Ureter (tissue), 1 donor: ENCODE data around the gene ABLIM2. TPM values are rescaled to one million over a fixed set of nuclear protein-coding genes. Genes with fewer than 3 reads are reported as not detected.

Experiments
- DNase-seq: peaks from one replicate; pipeline ENCODE4 v3.0.0-alpha.2; 2020; ENCODE audit warnings: low spot score
- total RNA-seq: library from RNA; stranded (reverse); gene quantifications from one replicate; pipeline ENCODE4 v1.2.4, GENCODE V29; 2023
- donor health status: DM: yes; HTN: yes; CAD: no.

The ABLIM2 gene
- total RNA-seq, 1 donor from 2014 or later: 8.5 TPM

- no peak for DNase-seq
Observed at GRCh38 chr4:8104491-8105305, 53.9 kb downstream of the ABLIM2 start.

GRCh38 chr4:8103421-8104390 lies 54.9 kb downstream of the ABLIM2 start:
- DNase-seq: no peak

- DNase-seq: no peak
Observed at GRCh38 chr4:8102831-8103230, 55.8 kb downstream of the ABLIM2 start.

DNA sequence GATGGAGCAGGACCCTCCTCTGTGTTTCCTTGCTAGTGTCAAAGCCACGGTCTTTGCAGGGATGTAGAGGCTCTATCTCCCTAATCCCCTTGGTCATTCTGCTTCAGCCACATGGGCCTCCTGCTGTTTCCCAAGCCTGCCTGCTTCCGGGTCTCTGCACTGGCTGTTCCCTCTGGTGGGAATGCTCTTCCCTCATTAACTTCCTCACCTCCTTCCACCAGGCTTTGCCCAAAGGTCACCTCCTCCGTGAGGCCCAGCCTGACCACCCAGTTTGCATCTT lies 56.6 kb downstream of the ABLIM2 start:
- no peak for DNase-seq

DNA sequence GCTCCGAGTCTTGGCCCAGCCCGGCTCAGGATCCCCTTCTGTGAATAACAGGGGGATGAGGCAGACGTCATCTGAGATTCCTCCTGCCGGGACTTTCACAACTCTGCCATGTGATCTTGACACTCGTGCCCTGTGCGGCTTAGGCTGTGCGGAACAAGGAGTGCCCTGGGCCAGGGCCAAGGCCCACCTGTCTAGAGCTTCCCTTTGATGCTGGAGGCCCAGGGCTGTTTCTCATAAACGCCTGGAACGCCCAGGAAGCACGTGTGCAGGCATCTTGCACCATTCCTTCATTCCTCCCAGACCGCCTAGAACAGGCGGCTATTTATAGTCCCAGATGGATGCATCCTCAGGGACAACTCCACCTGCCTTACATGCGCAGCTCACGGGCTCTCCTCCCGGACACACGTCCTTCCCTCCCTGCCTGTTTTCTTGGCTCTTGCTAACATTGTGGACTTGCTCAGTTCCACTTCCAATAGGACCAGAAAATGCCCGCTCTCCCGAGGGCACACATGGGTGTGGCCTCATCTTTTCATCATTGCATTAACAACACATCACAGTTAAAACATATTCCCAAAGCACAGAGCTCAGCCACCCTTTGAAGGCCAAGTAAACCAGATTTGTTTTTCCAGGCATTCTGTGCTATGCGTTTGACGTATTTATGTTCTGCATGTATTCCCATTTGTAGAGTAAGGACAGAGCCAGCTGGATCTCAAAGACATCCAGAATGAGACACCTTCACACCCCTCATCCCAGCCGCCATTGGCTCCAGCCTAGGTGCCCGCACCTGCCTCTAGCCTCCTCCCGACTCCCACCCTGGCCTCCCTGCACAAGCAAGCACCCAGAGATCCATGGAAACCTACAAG lies 57.2 kb downstream of the ABLIM2 start:
- no peak for DNase-seq

DNA sequence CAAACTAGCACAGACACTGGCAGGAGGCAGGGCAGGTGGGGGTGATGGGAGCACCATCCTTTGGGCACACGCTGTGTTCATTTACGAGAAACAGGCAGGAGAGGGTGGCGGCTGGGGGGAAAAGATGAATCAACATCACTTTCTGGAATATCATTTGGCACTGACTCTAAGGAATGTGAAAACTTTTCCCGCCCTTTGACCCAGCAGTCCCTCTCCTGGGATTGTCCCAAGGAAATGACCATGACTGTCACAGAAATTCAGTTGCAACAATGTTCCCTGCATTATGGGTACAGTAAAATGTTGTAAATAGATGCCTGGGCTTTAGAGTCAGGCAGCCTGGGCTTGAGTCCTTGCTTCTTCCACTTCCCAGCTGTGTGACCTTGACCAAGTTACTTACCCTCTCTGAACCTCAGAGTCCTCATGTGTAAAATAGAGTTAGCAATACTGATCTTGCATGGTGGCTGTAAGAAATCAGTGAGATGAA lies 58.6 kb downstream of the ABLIM2 start:
- no peak for DNase-seq

- no peak for DNase-seq
Observed at GRCh38 chr4:8098506-8098905, 60.1 kb downstream of the ABLIM2 start.

DNA sequence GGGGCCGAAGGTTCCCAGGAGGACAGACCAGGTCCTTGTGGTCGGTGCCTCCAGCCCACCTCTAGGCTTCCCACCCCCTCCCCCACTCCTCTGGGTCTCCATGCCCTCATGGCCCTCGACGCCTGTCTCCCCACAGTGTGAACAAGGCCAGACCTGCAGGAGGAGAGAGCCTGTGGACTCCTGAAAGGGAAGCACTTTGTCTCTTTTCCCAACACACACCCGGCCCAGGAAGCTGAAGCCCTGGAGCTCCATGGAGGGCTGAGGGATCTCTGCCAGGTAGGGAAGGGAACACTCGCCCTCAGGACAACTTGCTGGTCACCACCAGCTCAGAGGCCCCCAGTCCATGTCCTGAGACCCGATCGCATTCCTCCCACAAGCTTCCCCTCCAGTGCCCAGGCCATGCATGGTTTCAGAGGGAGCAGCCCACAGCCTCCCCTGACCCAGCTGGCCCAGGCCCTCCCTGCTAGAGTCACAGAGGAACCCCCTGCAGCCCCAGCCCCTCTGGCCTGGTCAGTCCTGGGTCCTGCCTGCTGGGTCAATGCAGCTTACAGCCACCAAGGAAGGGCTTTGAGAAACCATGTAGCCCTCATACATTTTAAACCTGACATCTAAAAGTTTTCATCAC lies 60.8 kb downstream of the ABLIM2 start:
- no peak for DNase-seq

GRCh38 chr4:8097141-8097541 lies 61.5 kb downstream of the ABLIM2 start:
- no peak for DNase-seq

- DNase-seq: no peak
Observed at GRCh38 chr4:8096690-8097061, 61.9 kb downstream of the ABLIM2 start.

DNA sequence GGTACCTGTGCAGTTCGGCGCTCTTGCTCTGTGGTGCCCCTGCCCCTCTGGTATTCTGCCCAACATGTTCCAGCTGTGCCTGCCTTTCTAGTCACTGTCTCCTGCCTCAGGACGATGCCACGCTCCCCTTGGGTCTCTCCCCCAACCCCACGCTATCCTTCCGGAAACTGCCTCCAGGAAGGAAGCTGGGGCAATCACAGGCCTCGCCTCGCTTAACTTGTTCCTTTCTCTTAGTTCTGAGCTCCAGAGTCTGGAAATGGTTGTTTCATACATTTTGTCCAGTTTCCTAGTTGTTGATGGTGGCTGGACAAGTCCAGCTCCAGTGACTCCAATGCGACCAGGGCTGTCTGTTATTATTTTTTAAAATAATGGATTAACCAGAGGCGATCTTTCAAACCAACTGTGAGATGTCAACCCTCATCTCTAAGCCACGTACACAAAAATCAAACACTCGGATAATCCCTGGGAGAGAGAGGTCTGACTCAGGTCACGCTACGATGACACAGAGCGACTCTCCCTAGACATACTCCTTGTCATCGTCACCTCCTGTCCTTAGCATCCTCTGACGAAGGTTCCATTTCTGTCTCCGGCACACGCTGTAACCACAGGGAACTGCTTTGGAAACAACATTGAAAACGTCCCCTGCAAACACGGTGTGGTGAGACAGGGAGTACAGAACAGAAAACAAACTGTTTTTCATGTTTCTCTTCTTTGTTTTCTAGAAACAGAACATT lies 62.5 kb downstream of the ABLIM2 start:
- DNase-seq: no peak

- no peak for DNase-seq
Observed at GRCh38 chr4:8093587-8094274, 64.9 kb downstream of the ABLIM2 start.

- DNase-seq: no peak
Observed at GRCh38 chr4:8092282-8092681, 66.3 kb downstream of the ABLIM2 start.

GRCh38 chr4:8090744-8091301 lies 67.8 kb downstream of the ABLIM2 start:
- no peak for DNase-seq

DNA sequence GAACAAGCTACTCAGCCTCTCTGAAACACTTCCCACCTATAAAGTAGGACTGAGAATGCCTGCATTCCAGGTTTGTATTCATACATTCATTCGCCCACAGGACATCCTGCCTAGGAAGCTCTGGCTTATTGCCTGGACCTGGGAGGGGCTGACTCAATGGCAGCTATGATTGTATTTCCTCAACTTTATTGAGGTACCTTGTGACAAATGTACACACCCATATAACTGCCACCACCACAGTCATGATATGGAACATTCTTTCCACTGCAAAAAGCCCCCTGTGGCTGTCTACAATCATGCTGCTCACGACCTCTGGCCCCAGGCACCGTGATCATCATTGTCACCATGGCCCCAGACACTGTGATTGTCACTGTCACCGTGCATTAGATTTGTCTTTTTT lies 68.3 kb downstream of the ABLIM2 start:
- no peak for DNase-seq

- no peak for DNase-seq
Observed at GRCh38 chr4:8089862-8090261, 68.8 kb downstream of the ABLIM2 start.

DNA sequence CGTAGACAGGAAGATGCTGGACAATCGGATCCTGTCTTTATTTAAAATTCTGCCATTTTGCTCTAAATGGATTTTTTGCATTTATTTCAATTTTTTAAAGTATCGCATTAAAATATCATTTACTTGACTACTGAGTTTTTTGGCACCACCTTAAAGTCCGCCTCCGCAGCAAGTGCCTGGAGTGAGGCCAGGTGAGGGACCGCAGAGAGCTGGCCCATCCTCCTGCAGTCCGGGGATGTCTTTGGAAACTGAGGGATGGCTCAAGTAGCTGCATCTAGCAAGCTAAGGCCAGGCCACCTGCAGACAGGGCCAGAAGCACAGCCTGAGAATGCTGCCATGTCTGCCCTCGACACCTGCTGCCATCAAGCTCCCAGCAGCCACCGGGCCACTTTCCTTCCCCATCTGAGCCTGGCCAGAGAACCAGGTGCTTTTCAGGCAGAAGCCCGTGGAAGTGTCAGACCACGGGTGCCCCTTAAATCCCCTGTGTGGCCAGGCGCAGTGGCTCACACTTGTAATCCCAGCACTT lies 69.6 kb downstream of the ABLIM2 start:
- DNase-seq: no peak

DNA sequence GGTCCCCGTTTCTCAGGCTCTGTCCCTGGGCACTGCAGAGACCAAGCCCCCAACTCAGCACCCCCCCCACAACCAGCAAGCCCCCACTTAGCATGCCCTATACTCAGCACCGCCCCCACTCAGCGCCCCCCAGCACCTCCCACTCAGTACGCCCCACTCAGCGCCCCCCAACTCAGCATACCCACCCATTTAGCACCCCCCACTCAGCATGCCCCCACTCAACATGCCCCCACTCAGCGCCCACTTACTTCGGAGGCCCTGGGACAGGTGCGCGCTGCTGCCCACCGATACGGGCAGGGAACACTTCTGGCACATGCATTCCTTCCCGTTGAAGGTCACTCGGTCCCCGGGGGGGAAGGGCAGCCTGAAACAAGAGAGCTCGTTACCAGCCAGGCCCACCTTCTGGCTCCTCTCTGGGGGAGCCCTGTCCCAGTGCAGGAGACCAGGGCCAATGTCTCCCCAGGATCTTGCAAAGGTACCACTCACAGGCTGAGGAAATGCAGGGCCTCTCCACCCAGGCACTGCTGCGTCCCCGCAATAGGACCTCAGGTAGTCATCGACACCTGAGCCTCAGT lies 70.6 kb downstream of the ABLIM2 start:
- DNase-seq: no peak

DNA sequence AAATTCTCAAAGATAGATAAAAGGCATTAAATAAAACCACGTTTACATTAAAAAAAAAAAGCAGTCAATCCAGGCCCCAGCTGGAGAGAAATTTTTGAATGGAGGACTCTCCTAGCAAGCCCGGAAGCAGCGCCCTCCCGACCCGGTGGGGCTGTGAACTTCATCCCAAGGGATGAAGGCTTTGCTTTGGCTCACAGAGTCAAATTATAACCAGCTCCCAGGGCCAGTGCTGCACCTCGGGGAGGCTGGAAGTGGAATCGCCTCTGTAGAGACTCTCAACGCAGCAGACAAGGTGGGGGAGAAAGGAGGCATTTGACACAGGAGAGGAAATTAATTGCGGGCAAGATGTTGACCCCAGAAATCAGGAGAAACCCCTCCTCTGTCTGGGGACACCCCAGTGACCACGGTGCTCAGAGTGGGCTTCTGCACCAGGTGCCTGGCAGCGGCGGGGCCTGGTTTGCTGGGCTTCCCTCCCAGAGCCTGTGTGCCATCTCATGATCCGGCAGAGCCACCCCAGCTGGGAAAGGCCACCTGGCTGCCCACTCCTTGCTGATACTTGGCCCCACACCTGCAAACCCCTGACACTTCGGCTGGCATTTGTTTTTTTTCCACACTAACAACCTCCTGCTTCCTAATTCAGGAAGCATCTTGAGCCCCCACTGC lies 71.7 kb downstream of the ABLIM2 start:
- no peak for DNase-seq
